Peyer's patch (tissue), 4 donors: ENCODE data around the gene ARHGAP26. TPM values are rescaled to one million over a fixed set of nuclear protein-coding genes. Genes with fewer than 3 reads are reported as not detected.

Experiments used
- DNase-seq, 3 donors: peaks; one replicate each; pipeline ENCODE4 v3.0.0-alpha.2; 2017 to 2019
- H3K27ac ChIP-seq, 4 donors: fragments of 200-600 bp; sonication (generic); one replicate each; pipeline ENCODE4 v1.5.1; 2016 to 2019
- H3K27me3 ChIP-seq, 2 donors: fragments of 200-600 bp; sonication (generic); one replicate each; pipeline ENCODE4 v1.5.1; 2019
- H3K36me3 ChIP-seq, 3 donors: fragments of 200-600 bp; sonication (generic); one replicate each; pipeline ENCODE4 v1.5.1; 2016 to 2019
- H3K4me1 ChIP-seq, 4 donors: fragments of 200-600 bp; sonication (generic); one replicate each; pipeline ENCODE4 v1.5.1; 2016 to 2019
- H3K4me3 ChIP-seq, 4 donors: fragments of 200-600 bp; sonication (generic); 1 replicate in 3 of 4; 2 replicates in 1 of 4; pipeline ENCODE4 v1.5.1; 2016 to 2019; ENCODE audit warnings: mild to moderate bottlenecking in 1 of 4
- H3K9me3 ChIP-seq, 4 donors: fragments of 200-600 bp; sonication (generic); one replicate each; pipeline ENCODE4 v1.5.1; 2016 to 2019; ENCODE audit warnings: mild to moderate bottlenecking in 1 of 4
- CTCF ChIP-seq, 6 experiments: fragments of 450-650 bp in 4 of 6; fragments of 200-600 bp in 2 of 6; sonication (generic) in 1 of 6; IDR thresholded peaks; one replicate each; pipeline ENCODE4 v1.5.1; 2017 to 2019; ENCODE audit warnings: antibody characterized with exemption in 6 of 6, mild to moderate bottlenecking in 3 of 6, moderate library complexity in 1 of 6
- POLR2A ChIP-seq, 2 donors: fragments of 450-650 bp; IDR thresholded peaks; one replicate each; pipeline ENCODE4 v1.5.1; 2017; ENCODE audit warnings: antibody characterized with exemption in 2 of 2, mild to moderate bottlenecking in 2 of 2, moderate library complexity in 2 of 2
- total RNA-seq, 4 donors: library from RNA; depleted of rRNA; stranded (reverse); fragments of >200 nt; gene quantifications; one replicate each; pipeline ENCODE4 v1.1.0, GENCODE V29; 2016

The ARHGAP26 gene
- total RNA-seq, 4 donors from 2014 or later: 60.1 to 180 (median 126) TPM

DNA sequence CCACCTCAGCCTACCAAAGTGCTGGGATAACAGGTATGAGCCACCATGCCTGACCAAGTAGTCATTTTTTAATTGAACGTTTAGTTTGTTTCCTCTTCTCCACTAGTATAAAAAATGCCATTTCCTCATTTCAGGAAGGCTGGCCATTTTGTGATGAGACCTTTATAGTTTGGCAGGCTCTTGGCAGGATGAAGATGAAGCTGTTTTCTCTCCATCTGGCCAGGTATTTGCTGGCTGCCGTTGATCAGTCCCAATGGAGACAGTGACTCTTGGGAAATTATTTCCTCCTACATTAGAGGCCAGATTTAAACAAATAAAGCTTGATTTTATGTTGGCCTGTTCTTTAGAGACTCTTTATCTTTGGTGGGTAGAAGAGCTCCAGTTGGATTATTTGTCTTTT, 199.0 kb downstream of the ARHGAP26 start:
- TF ChIP-seq POLR2A (IDR thresholded peaks at IDR 0.05) (no peak), CTCF (IDR thresholded peaks at IDR 0.05) (no peak)

DNA sequence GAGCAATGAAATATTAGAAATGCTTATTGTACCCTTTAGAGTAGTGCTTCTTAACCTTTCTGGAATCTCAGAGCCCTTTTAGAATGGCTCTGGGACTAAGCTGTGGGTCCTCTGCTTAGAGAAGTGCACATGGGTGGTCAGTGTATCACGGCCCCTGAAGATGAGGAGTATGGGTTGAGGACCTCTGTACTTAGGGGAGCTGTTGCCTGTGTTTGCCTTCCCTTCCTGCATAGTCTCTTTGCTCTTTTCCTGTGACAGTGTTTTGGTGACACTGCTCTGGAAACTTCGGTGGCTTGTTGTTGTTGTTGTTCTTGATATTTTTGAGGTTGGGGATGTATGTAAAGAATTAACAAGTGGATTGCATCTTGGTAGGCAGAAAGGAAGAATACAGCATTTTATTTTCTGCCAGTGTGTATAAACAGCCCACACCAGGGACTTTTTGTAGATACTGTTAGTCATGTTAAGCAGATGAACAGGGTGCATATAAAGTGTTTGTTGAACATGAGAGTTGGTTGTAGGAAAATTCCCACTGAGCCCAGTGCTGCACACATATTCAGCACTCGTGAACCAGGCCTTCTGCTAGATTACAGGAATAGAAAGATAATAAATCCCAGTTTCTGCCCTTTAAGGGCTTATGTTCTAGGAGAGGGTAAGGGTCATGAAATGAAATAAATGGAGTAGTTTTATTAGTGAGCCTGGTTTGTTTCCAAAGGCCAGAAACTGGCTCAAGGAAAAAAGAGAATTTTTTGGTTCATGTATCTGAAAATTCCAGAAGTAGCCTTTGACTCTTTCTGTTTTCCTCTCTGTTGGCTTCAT, 199.7 kb downstream of the ARHGAP26 start:
- H3K36me3 ChIP-seq: no peaks in the 10 kb centered on the region
- H3K27ac ChIP-seq: no peak overlapping the region
- peaks cover 0 to 7% (median 0%) of the 10 kb centered on the region in 4 donors for H3K4me1 ChIP-seq
- no peaks in the 10 kb centered on the region for H3K9me3 ChIP-seq
- DNase-seq: no peak
- no peak for TF ChIP-seq CTCF (IDR thresholded peaks at IDR 0.05)
- no peak overlapping the region for H3K4me3 ChIP-seq
- H3K27me3 ChIP-seq: no peaks in the 10 kb centered on the region

More for the DNA sequence above, 199.0 kb downstream of the ARHGAP26 start:
- no peaks in the 10 kb centered on the region for H3K27me3 ChIP-seq
- H3K27ac ChIP-seq: no peak overlapping the region
- no peak overlapping the region for H3K4me3 ChIP-seq
- no peaks in the 10 kb centered on the region for H3K36me3 ChIP-seq
- no peak for DNase-seq
- peaks cover 0 to 7% (median 0%) of the 10 kb centered on the region in 4 donors for H3K4me1 ChIP-seq
- no peaks in the 10 kb centered on the region for H3K9me3 ChIP-seq

DNA sequence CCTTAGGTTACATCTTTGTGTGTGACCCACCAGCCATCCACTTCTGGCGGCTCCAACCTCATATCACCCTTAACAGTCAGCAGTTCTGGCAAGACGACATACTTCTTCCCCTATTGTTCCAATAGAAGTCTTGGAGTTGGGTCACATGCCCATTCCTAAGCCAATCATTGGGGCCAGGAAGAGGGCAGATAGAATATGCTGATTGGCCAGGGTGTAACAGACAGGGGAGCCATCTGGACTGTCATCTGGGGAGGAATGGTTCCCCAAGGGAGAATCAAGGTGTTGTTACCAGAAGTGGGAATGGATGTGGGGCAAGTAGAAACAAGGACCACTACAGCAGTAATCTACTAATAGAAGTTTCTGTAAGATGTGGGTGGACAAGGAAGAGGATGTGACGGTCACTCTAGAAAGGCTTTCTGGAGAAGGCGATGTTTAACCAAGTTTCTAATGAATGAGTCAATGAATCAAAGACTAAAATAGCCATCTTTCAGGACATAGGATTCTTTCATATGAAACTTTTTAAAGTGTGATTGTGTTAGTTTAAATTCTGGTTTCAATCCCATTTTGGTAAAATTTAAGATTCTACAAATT, 200.4 kb downstream of the ARHGAP26 start:
- H3K4me3 ChIP-seq: no peak overlapping the region
- TF ChIP-seq CTCF (IDR thresholded peaks at IDR 0.05): no peak
- no peak for TF ChIP-seq POLR2A (IDR thresholded peaks at IDR 0.05)
- H3K9me3 ChIP-seq: no peaks in the 10 kb centered on the region
- H3K4me1 ChIP-seq: peaks cover 0 to 7% (median 0%) of the 10 kb centered on the region in 4 donors
- H3K27me3 ChIP-seq: no peaks in the 10 kb centered on the region
- DNase-seq: no peak
- H3K27ac ChIP-seq: no peak overlapping the region
- H3K36me3 ChIP-seq: no peaks in the 10 kb centered on the region

GRCh38 chr5:142971303-142972013, 201.3 kb downstream of the ARHGAP26 start:
- no peaks in the 10 kb centered on the region for H3K27me3 ChIP-seq
- H3K4me3 ChIP-seq: no peak overlapping the region
- no peak for TF ChIP-seq CTCF (IDR thresholded peaks at IDR 0.05)
- no peak for TF ChIP-seq POLR2A (IDR thresholded peaks at IDR 0.05)
- H3K4me1 ChIP-seq: peaks cover 0 to 7% (median 0%) of the 10 kb centered on the region in 4 donors
- no peak overlapping the region for H3K27ac ChIP-seq
- DNase-seq: no peak
- H3K9me3 ChIP-seq: no peaks in the 10 kb centered on the region
- no peaks in the 10 kb centered on the region for H3K36me3 ChIP-seq

GRCh38 chr5:142972064-142972570, 201.9 kb downstream of the ARHGAP26 start:
- no peaks in the 10 kb centered on the region for H3K9me3 ChIP-seq
- no peak overlapping the region for H3K27ac ChIP-seq
- H3K36me3 ChIP-seq: no peaks in the 10 kb centered on the region
- no peak for TF ChIP-seq POLR2A (IDR thresholded peaks at IDR 0.05)
- no peak for TF ChIP-seq CTCF (IDR thresholded peaks at IDR 0.05)
- no peaks in the 10 kb centered on the region for H3K27me3 ChIP-seq
- peaks cover 0 to 7% (median 0%) of the 10 kb centered on the region in 4 donors for H3K4me1 ChIP-seq
- no peak for DNase-seq
- H3K4me3 ChIP-seq: no peak overlapping the region
